ENCODE data around the gene NYNRIN. TPM values are rescaled to one million over a fixed set of nuclear protein-coding genes. Genes with fewer than 3 reads are reported as not detected.
"Not testable (repeated sequence)": the region's sequence is repeated elsewhere in the genome, so short reads cannot be mapped to it uniquely, and the experiment has no call there.

NYNRIN gene
- 19.3 TPM for total RNA-seq

GRCh38 chr14:24398653-24399446, at the start of gene NYNRIN:
NYNRIN (plus strand) TSS chr14:24399003; CDS start chr14:24399247, 244 bp downstream.
- Histone ChIP-seq H3K4me1 (ENCODE audit: control insufficient read depth in 3 of 3, insufficient read depth in 3 of 3, low read length in 3 of 3) (peaks cover 8 to 27% (median 24%) of the 10 kb centered on the region in 3 donors), H3K27ac (ENCODE audit: low read depth, low read length) (peak within 1 kb of the TSS; percentile 56), H3K9me3 (ENCODE audit: control insufficient read depth in 3 of 3, low read length in 3 of 3) (no peaks in the 10 kb centered on the region), H3K9ac (ENCODE audit: low read depth in 1 of 3, low read length in 3 of 3) (peak within 1 kb of the TSS; percentile 45 to 71 (median 47)), H3K4me3 (ENCODE audit: low read length in 3 of 3) (peak within 1 kb of the TSS; percentile 68 to 72 (median 69)), H3K36me3 (ENCODE audit: control insufficient read depth in 3 of 3, insufficient read depth in 3 of 3, low read length in 3 of 3) (no peaks in the 10 kb centered on the region), H3K27me3 (ENCODE audit: control insufficient read depth in 3 of 3, insufficient read depth in 3 of 3, low read length in 3 of 3) (peaks cover 0 to 8% (median 0%) of the 10 kb centered on the region in 3 donors)

GRCh38 chr14:24349742-24350141, 49.1 kb upstream of the NYNRIN start:
- Histone ChIP-seq H3K36me3 (ENCODE audit: control insufficient read depth in 3 of 3, insufficient read depth in 3 of 3, low read length in 3 of 3) (no peaks in the 10 kb centered on the region), H3K27me3 (ENCODE audit: control insufficient read depth in 3 of 3, insufficient read depth in 3 of 3, low read length in 3 of 3) (peaks cover 11 to 28% (median 17%) of the 10 kb centered on the region in 3 donors), H3K4me1 (ENCODE audit: control insufficient read depth in 3 of 3, insufficient read depth in 3 of 3, low read length in 3 of 3) (peaks cover 0 to 4% (median 0%) of the 10 kb centered on the region in 3 donors), H3K9ac (ENCODE audit: low read depth in 1 of 3, low read length in 3 of 3) (no peak overlapping the region), H3K9me3 (ENCODE audit: control insufficient read depth in 3 of 3, low read length in 3 of 3) (no peaks in the 10 kb centered on the region), H3K4me3 (ENCODE audit: low read length in 3 of 3) (no peak overlapping the region), H3K27ac (ENCODE audit: low read depth, low read length) (no peak overlapping the region)

- Histone ChIP-seq H3K9me3 (ENCODE audit: control insufficient read depth in 3 of 3, low read length in 3 of 3) (no peaks in the 10 kb centered on the region), H3K36me3 (ENCODE audit: control insufficient read depth in 3 of 3, insufficient read depth in 3 of 3, low read length in 3 of 3) (no peaks in the 10 kb centered on the region), H3K4me1 (ENCODE audit: control insufficient read depth in 3 of 3, insufficient read depth in 3 of 3, low read length in 3 of 3) (peaks cover 0 to 4% (median 0%) of the 10 kb centered on the region in 3 donors), H3K4me3 (ENCODE audit: low read length in 3 of 3) (no peak overlapping the region), H3K9ac (ENCODE audit: low read depth in 1 of 3, low read length in 3 of 3) (no peak overlapping the region), H3K27me3 (ENCODE audit: control insufficient read depth in 3 of 3, insufficient read depth in 3 of 3, low read length in 3 of 3) (peaks cover 11 to 28% (median 11%) of the 10 kb centered on the region in 3 donors), H3K27ac (ENCODE audit: low read depth, low read length) (no peak overlapping the region)
These were observed 47.3 kb upstream of the NYNRIN start for GRCh38 chr14:24351517-24351916.

- H3K9ac ChIP-seq (ENCODE audit: low read depth in 1 of 3, low read length in 3 of 3): no peak overlapping the region
- no peak overlapping the region for H3K4me3 ChIP-seq (ENCODE audit: low read length in 3 of 3)
- peaks cover 4 to 21% (median 7%) of the 10 kb centered on the region in 3 donors for H3K27me3 ChIP-seq (ENCODE audit: control insufficient read depth in 3 of 3, insufficient read depth in 3 of 3, low read length in 3 of 3)
- H3K36me3 ChIP-seq (ENCODE audit: control insufficient read depth in 3 of 3, insufficient read depth in 3 of 3, low read length in 3 of 3): no peaks in the 10 kb centered on the region
- no peak overlapping the region for H3K27ac ChIP-seq (ENCODE audit: low read depth, low read length)
- H3K4me1 ChIP-seq (ENCODE audit: control insufficient read depth in 3 of 3, insufficient read depth in 3 of 3, low read length in 3 of 3): no peaks in the 10 kb centered on the region
- no peaks in the 10 kb centered on the region for H3K9me3 ChIP-seq (ENCODE audit: control insufficient read depth in 3 of 3, low read length in 3 of 3)
These were observed 45.0 kb upstream of the NYNRIN start for GRCh38 chr14:24353559-24354481.

GRCh38 chr14:24354482-24354825, 44.3 kb upstream of the NYNRIN start:
- H3K27ac ChIP-seq (ENCODE audit: low read depth, low read length); H3K9ac ChIP-seq (ENCODE audit: low read depth in 1 of 3, low read length in 3 of 3); H3K36me3 ChIP-seq (ENCODE audit: control insufficient read depth in 3 of 3, insufficient read depth in 3 of 3, low read length in 3 of 3); H3K4me3 ChIP-seq (ENCODE audit: low read length in 3 of 3); H3K4me1 ChIP-seq (ENCODE audit: control insufficient read depth in 3 of 3, insufficient read depth in 3 of 3, low read length in 3 of 3); H3K9me3 ChIP-seq (ENCODE audit: control insufficient read depth in 3 of 3, low read length in 3 of 3): not testable (repeated sequence)
- peaks cover 4 to 18% (median 7%) of the 10 kb centered on the region in 3 donors for H3K27me3 ChIP-seq (ENCODE audit: control insufficient read depth in 3 of 3, insufficient read depth in 3 of 3, low read length in 3 of 3)

- Histone ChIP-seq H3K9me3 (ENCODE audit: control insufficient read depth in 3 of 3, low read length in 3 of 3) (no peaks in the 10 kb centered on the region), H3K4me1 (ENCODE audit: control insufficient read depth in 3 of 3, insufficient read depth in 3 of 3, low read length in 3 of 3) (no peaks in the 10 kb centered on the region), H3K27ac (ENCODE audit: low read depth, low read length) (no peak overlapping the region), H3K9ac (ENCODE audit: low read depth in 1 of 3, low read length in 3 of 3) (no peak overlapping the region), H3K4me3 (ENCODE audit: low read length in 3 of 3) (no peak overlapping the region), H3K36me3 (ENCODE audit: control insufficient read depth in 3 of 3, insufficient read depth in 3 of 3, low read length in 3 of 3) (no peaks in the 10 kb centered on the region), H3K27me3 (ENCODE audit: control insufficient read depth in 3 of 3, insufficient read depth in 3 of 3, low read length in 3 of 3) (peaks cover 4 to 18% (median 7%) of the 10 kb centered on the region in 3 donors)
These were observed 43.8 kb upstream of the NYNRIN start for GRCh38 chr14:24355009-24355408.

GRCh38 chr14:24356208-24356607, 42.6 kb upstream of the NYNRIN start:
- H3K4me3 ChIP-seq (ENCODE audit: low read length in 3 of 3): no peak overlapping the region
- H3K4me1 ChIP-seq (ENCODE audit: control insufficient read depth in 3 of 3, insufficient read depth in 3 of 3, low read length in 3 of 3): no peaks in the 10 kb centered on the region
- H3K9ac ChIP-seq (ENCODE audit: low read depth in 1 of 3, low read length in 3 of 3): no peak overlapping the region
- no peaks in the 10 kb centered on the region for H3K36me3 ChIP-seq (ENCODE audit: control insufficient read depth in 3 of 3, insufficient read depth in 3 of 3, low read length in 3 of 3)
- no peak overlapping the region for H3K27ac ChIP-seq (ENCODE audit: low read depth, low read length)
- no peaks in the 10 kb centered on the region for H3K9me3 ChIP-seq (ENCODE audit: control insufficient read depth in 3 of 3, low read length in 3 of 3)
- H3K27me3 ChIP-seq (ENCODE audit: control insufficient read depth in 3 of 3, insufficient read depth in 3 of 3, low read length in 3 of 3): peaks cover 4 to 17% (median 7%) of the 10 kb centered on the region in 3 donors

GRCh38 chr14:24360281-24360680, 38.5 kb upstream of the NYNRIN start:
- no peaks in the 10 kb centered on the region for H3K36me3 ChIP-seq (ENCODE audit: control insufficient read depth in 3 of 3, insufficient read depth in 3 of 3, low read length in 3 of 3)
- no peak overlapping the region for H3K9ac ChIP-seq (ENCODE audit: low read depth in 1 of 3, low read length in 3 of 3)
- peaks cover 0 to 4% (median 3%) of the 10 kb centered on the region in 3 donors for H3K4me1 ChIP-seq (ENCODE audit: control insufficient read depth in 3 of 3, insufficient read depth in 3 of 3, low read length in 3 of 3)
- no peak overlapping the region for H3K27ac ChIP-seq (ENCODE audit: low read depth, low read length)
- peaks cover 0 to 11% (median 2%) of the 10 kb centered on the region in 3 donors for H3K27me3 ChIP-seq (ENCODE audit: control insufficient read depth in 3 of 3, insufficient read depth in 3 of 3, low read length in 3 of 3)
- H3K9me3 ChIP-seq (ENCODE audit: control insufficient read depth in 3 of 3, low read length in 3 of 3): no peaks in the 10 kb centered on the region
- H3K4me3 ChIP-seq (ENCODE audit: low read length in 3 of 3): no peak overlapping the region

GRCh38 chr14:24361326-24361725, 37.5 kb upstream of the NYNRIN start:
- Histone ChIP-seq H3K36me3 (ENCODE audit: control insufficient read depth in 3 of 3, insufficient read depth in 3 of 3, low read length in 3 of 3) (no peaks in the 10 kb centered on the region), H3K27ac (ENCODE audit: low read depth, low read length) (no peak overlapping the region), H3K4me1 (ENCODE audit: control insufficient read depth in 3 of 3, insufficient read depth in 3 of 3, low read length in 3 of 3) (peaks cover 7 to 10% (median 10%) of the 10 kb centered on the region in 3 donors), H3K27me3 (ENCODE audit: control insufficient read depth in 3 of 3, insufficient read depth in 3 of 3, low read length in 3 of 3) (peaks cover 4 to 17% (median 11%) of the 10 kb centered on the region in 3 donors), H3K4me3 (ENCODE audit: low read length in 3 of 3) (no peak overlapping the region), H3K9me3 (ENCODE audit: control insufficient read depth in 3 of 3, low read length in 3 of 3) (no peaks in the 10 kb centered on the region), H3K9ac (ENCODE audit: low read depth in 1 of 3, low read length in 3 of 3) (no peak overlapping the region)

Data from skeletal muscle tissue (tissue), 4 donors.